Measurements from ENCODE around the gene TBX1.

DNA sequence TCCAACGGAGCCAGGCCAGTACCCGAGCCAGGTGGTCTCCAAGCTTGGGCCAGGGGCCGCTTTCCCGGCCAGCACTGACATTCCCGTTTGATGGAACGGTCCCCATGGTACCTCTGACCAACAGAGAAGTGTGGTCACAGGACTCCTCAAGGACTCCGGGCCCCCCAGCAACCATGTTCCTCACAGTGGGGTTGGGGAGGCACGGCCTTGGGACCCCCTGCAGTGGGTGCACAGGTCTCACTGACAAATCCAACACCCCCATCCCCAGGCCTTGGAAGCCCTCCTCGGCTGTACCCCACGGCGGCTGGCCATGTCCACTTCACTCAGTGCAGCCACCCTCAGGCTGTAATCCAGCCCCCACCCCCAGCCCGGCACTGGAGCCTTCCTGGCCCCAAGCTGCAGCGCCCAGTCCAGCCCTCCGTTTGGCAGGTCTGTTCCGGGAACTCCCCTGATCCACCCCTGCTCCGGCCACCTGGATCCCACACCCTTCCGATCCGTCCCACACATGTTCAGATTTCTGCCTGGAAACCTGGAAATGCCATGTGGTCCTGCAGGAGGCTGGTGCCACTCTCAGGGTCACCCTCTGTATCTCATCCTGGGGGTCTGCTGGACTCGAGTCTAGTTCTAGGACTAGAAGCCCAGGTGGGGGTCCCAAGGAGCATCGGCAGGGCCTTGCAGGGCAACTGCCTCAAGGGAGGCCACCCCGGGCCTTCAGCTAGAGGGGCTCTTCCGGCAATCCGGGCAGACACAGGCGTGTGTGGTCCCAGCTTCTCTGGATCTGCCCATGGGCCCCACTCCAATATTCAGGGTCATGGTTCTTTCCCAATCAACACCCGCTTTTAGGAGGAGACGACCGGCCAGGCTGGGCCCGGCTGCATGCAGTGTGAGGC lies 26.6 kb downstream of the TBX1 start:
- no peak for TF ChIP-seq EP300 (IDR thresholded peaks at IDR 0.05; ENCODE audit: borderline replicate concordance in 1 of 2, control insufficient read depth in 1 of 2, low read depth in 2 of 2, low read length in 2 of 2)
- TF ChIP-seq, protein P1, sequence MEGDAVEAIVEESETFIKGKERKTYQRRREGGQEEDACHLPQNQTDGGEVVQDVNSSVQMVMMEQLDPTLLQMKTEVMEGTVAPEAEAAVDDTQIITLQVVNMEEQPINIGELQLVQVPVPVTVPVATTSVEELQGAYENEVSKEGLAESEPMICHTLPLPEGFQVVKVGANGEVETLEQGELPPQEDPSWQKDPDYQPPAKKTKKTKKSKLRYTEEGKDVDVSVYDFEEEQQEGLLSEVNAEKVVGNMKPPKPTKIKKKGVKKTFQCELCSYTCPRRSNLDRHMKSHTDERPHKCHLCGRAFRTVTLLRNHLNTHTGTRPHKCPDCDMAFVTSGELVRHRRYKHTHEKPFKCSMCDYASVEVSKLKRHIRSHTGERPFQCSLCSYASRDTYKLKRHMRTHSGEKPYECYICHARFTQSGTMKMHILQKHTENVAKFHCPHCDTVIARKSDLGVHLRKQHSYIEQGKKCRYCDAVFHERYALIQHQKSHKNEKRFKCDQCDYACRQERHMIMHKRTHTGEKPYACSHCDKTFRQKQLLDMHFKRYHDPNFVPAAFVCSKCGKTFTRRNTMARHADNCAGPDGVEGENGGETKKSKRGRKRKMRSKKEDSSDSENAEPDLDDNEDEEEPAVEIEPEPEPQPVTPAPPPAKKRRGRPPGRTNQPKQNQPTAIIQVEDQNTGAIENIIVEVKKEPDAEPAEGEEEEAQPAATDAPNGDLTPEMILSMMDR (IDR thresholded peaks at IDR 0.05 in 2 of 3, conservative IDR thresholded peaks at IDR 0.05 in 1 of 3; ENCODE audit: control insufficient read depth in 2 of 3, extremely low read depth in 1 of 3, insufficient read depth in 1 of 3, low read depth in 3 of 3, low read length in 3 of 3): no peak
- no peak for TF ChIP-seq MTA3 (IDR thresholded peaks at IDR 0.05; ENCODE audit: borderline replicate concordance, low read length)
- no peak for TF ChIP-seq ZZZ3 (IDR thresholded peaks at IDR 0.05; ENCODE audit: control insufficient read depth, insufficient read length, low read depth)
- no peak for TF ChIP-seq CEBPB (IDR thresholded peaks at IDR 0.05; ENCODE audit: borderline replicate concordance in 1 of 2, low read depth in 2 of 2, low read length in 2 of 2)
